Activated CD4-positive, alpha-beta memory T cell treated with anti-CD3 and anti-CD28 coated beads, Interleukin-2, amount 10 ng/mL, durations not matched to agents 7 days and 5 days (primary cell): Measurements from ENCODE around the gene ASTN1. TPM values are rescaled to one million over a fixed set of nuclear protein-coding genes. Genes with fewer than 3 reads are reported as not detected.

Experiments used
- CTCF ChIA-PET: fragments of 350-600 bp; sonication (Branson Sonifier 250); formaldehyde crosslinking; loops from one replicate; lab custom pipeline; 2021; ENCODE audit warnings: antibody characterized with exemption, inconsistent platforms; lab: Charles Lee
- POLR2A ChIA-PET: fragments of 350-600 bp; sonication (Branson Sonifier 250); formaldehyde crosslinking; loops from one replicate; lab custom pipeline; 2021; ENCODE audit warnings: antibody characterized with exemption; lab: Charles Lee
- DNase-seq: peaks from one replicate; pipeline ENCODE4 v3.0.0-alpha.2; 2020
- H3K27ac Mint-ChIP-seq: one replicate; pipeline ENCODE4 v1.8.0; 2021; ENCODE audit warnings: mild to moderate bottlenecking, mixed read lengths
- H3K27me3 Mint-ChIP-seq: one replicate; pipeline ENCODE4 v1.8.0; 2021; ENCODE audit warnings: mixed read lengths
- H3K36me3 Mint-ChIP-seq: one replicate; pipeline ENCODE4 v1.8.0; 2021; ENCODE audit warnings: low read depth, mixed read lengths
- H3K4me1 Mint-ChIP-seq: one replicate; pipeline ENCODE4 v1.8.0; 2021; ENCODE audit warnings: mixed read lengths
- H3K4me3 Mint-ChIP-seq: one replicate; pipeline ENCODE4 v1.8.0; 2021; ENCODE audit warnings: mild to moderate bottlenecking, mixed read lengths
- H3K9me3 Mint-ChIP-seq: one replicate; pipeline ENCODE4 v1.8.0; 2021; ENCODE audit warnings: mixed read lengths
- total RNA-seq, 2 experiments: library from RNA; stranded (reverse); gene quantifications; one replicate each; pipeline ENCODE4 v1.2.3, GENCODE V29; 2021

Gene ASTN1
- total RNA-seq, 2 experiments from 2014 or later, result not detected

- H3K27ac Mint-ChIP-seq, result no peak overlapping the region
- H3K4me1 Mint-ChIP-seq, result no peaks in the 10 kb centered on the region
- H3K9me3 Mint-ChIP-seq, result peaks cover 2% of the 10 kb centered on the region
- H3K4me3 Mint-ChIP-seq, result no peak overlapping the region
- CTCF ChIA-PET, result no interaction called here
- no peaks in the 10 kb centered on the region for H3K27me3 Mint-ChIP-seq
- H3K36me3 Mint-ChIP-seq, result no peaks in the 10 kb centered on the region
- no peak for DNase-seq
- POLR2A ChIA-PET, result no interaction called here
These were observed 45.2 kb downstream of the ASTN1 start for GRCh38 chr1:177119311-177119710.

- H3K4me1 Mint-ChIP-seq, result no peaks in the 10 kb centered on the region
- H3K9me3 Mint-ChIP-seq, result peaks cover 2% of the 10 kb centered on the region
- CTCF ChIA-PET, result no interaction called here
These were observed 45.6 kb downstream of the ASTN1 start for GRCh38 chr1:177118901-177119300.

GRCh38 chr1:177116941-177117340 is 47.6 kb downstream of the ASTN1 start:
- Mint-ChIP-seq H3K4me3 (no peak overlapping the region), H3K27ac (no peak overlapping the region), H3K9me3 (no peaks in the 10 kb centered on the region), H3K4me1 (no peaks in the 10 kb centered on the region), H3K36me3 (no peaks in the 10 kb centered on the region), H3K27me3 (no peaks in the 10 kb centered on the region)
- DNase-seq, result no peak
- ChIA-PET POLR2A (no interaction called here), CTCF (no interaction called here)

More at GRCh38 chr1:177118901-177119300, 45.6 kb downstream of the ASTN1 start:
- Mint-ChIP-seq H3K4me3 (no peak overlapping the region), H3K27ac (no peak overlapping the region), H3K27me3 (no peaks in the 10 kb centered on the region), H3K36me3 (no peaks in the 10 kb centered on the region)
- POLR2A ChIA-PET, result no interaction called here
- no peak for DNase-seq

GRCh38 chr1:177106614-177107365 is 57.7 kb downstream of the ASTN1 start:
- H3K4me1 Mint-ChIP-seq, result no peaks in the 10 kb centered on the region
- no peaks in the 10 kb centered on the region for H3K9me3 Mint-ChIP-seq
- H3K36me3 Mint-ChIP-seq, result no peaks in the 10 kb centered on the region
- H3K27ac Mint-ChIP-seq, result no peak overlapping the region
- H3K4me3 Mint-ChIP-seq, result no peak overlapping the region
- DNase-seq, result no peak
- ChIA-PET POLR2A (no interaction called here), CTCF (no interaction called here)
- H3K27me3 Mint-ChIP-seq, result no peaks in the 10 kb centered on the region

- H3K36me3 Mint-ChIP-seq, result no peaks in the 10 kb centered on the region
- no peak overlapping the region for H3K27ac Mint-ChIP-seq
- ChIA-PET CTCF (no interaction called here), POLR2A (no interaction called here)
- H3K4me3 Mint-ChIP-seq, result no peak overlapping the region
- no peaks in the 10 kb centered on the region for H3K27me3 Mint-ChIP-seq
- H3K4me1 Mint-ChIP-seq, result no peaks in the 10 kb centered on the region
- H3K9me3 Mint-ChIP-seq, result no peaks in the 10 kb centered on the region
- DNase-seq, result no peak
These were observed 58.3 kb downstream of the ASTN1 start for GRCh38 chr1:177106196-177106595.

- POLR2A ChIA-PET, result no interaction called here
- Mint-ChIP-seq H3K27ac (no peak overlapping the region), H3K27me3 (no peaks in the 10 kb centered on the region), H3K4me1 (no peaks in the 10 kb centered on the region), H3K9me3 (no peaks in the 10 kb centered on the region), H3K36me3 (no peaks in the 10 kb centered on the region), H3K4me3 (no peak overlapping the region)
- CTCF ChIA-PET, result no interaction called here
- DNase-seq, result no peak
These were observed 61.3 kb downstream of the ASTN1 start for GRCh38 chr1:177103005-177103852.

GRCh38 chr1:177092001-177092400 is 72.5 kb downstream of the ASTN1 start:
- Mint-ChIP-seq H3K9me3 (peaks cover 2% of the 10 kb centered on the region), H3K4me1 (no peaks in the 10 kb centered on the region), H3K27ac (no peak overlapping the region), H3K27me3 (no peaks in the 10 kb centered on the region), H3K4me3 (no peak overlapping the region), H3K36me3 (no peaks in the 10 kb centered on the region)
- ChIA-PET CTCF (no interaction called here), POLR2A (no interaction called here)
- DNase-seq, result no peak

GRCh38 chr1:177091040-177091439 is 73.5 kb downstream of the ASTN1 start:
- H3K4me3 Mint-ChIP-seq, result no peak overlapping the region
- no peaks in the 10 kb centered on the region for H3K27me3 Mint-ChIP-seq
- no peaks in the 10 kb centered on the region for H3K36me3 Mint-ChIP-seq
- H3K9me3 Mint-ChIP-seq, result no peaks in the 10 kb centered on the region
- no peaks in the 10 kb centered on the region for H3K4me1 Mint-ChIP-seq
- POLR2A ChIA-PET, result no interaction called here
- CTCF ChIA-PET, result no interaction called here
- no peak for DNase-seq
- no peak overlapping the region for H3K27ac Mint-ChIP-seq

- H3K9me3 Mint-ChIP-seq, result no peaks in the 10 kb centered on the region
- ChIA-PET CTCF (no interaction called here), POLR2A (no interaction called here)
These were observed 75.5 kb downstream of the ASTN1 start for GRCh38 chr1:177088966-177089365.

GRCh38 chr1:177082855-177083693 is 81.4 kb downstream of the ASTN1 start:
- CTCF ChIA-PET, result no interaction called here
- H3K9me3 Mint-ChIP-seq, result no peaks in the 10 kb centered on the region
- H3K4me1 Mint-ChIP-seq, result no peaks in the 10 kb centered on the region
- no peak overlapping the region for H3K4me3 Mint-ChIP-seq
- H3K27ac Mint-ChIP-seq, result no peak overlapping the region
- no peaks in the 10 kb centered on the region for H3K36me3 Mint-ChIP-seq
- H3K27me3 Mint-ChIP-seq, result no peaks in the 10 kb centered on the region
- POLR2A ChIA-PET, result no interaction called here
- no peak for DNase-seq

More at GRCh38 chr1:177088966-177089365, 75.5 kb downstream of the ASTN1 start:
- Mint-ChIP-seq H3K27ac (no peak overlapping the region), H3K4me1 (no peaks in the 10 kb centered on the region), H3K36me3 (no peaks in the 10 kb centered on the region), H3K27me3 (no peaks in the 10 kb centered on the region), H3K4me3 (no peak overlapping the region)
- no peak for DNase-seq

- Mint-ChIP-seq H3K36me3 (no peaks in the 10 kb centered on the region), H3K9me3 (no peaks in the 10 kb centered on the region), H3K4me1 (no peaks in the 10 kb centered on the region), H3K27ac (no peak overlapping the region), H3K27me3 (no peaks in the 10 kb centered on the region), H3K4me3 (no peak overlapping the region)
- ChIA-PET POLR2A (no interaction called here), CTCF (no interaction called here)
- no peak for DNase-seq
These were observed 83.9 kb downstream of the ASTN1 start for GRCh38 chr1:177080564-177080963.

- Mint-ChIP-seq H3K36me3 (no peaks in the 10 kb centered on the region), H3K27ac (no peak overlapping the region), H3K27me3 (no peaks in the 10 kb centered on the region), H3K9me3 (no peaks in the 10 kb centered on the region), H3K4me1 (no peaks in the 10 kb centered on the region), H3K4me3 (no peak overlapping the region)
- ChIA-PET CTCF (no interaction called here), POLR2A (no interaction called here)
- no peak for DNase-seq
These were observed 86.6 kb downstream of the ASTN1 start for GRCh38 chr1:177077734-177078499.
